Middle frontal gyrus (tissue), 1 donor: ENCODE measurements around the gene RAPGEF2.
"Not testable (repeated sequence)": the region's sequence is repeated elsewhere in the genome, so short reads cannot be mapped to it uniquely, and the experiment has no call there.

Experiments used
- DNase-seq: peaks from one replicate; pipeline ENCODE4 v3.0.0-alpha.2; 2015; ENCODE audit warnings: low spot score; ENCODE audit errors: extremely low spot score

Gene RAPGEF2

GRCh38 chr4:159238631-159239030 is 135.8 kb downstream of the RAPGEF2 start:
- DNase-seq: no peak

GRCh38 chr4:159239629-159240028 is 136.8 kb downstream of the RAPGEF2 start:
- DNase-seq: no peak

DNA sequence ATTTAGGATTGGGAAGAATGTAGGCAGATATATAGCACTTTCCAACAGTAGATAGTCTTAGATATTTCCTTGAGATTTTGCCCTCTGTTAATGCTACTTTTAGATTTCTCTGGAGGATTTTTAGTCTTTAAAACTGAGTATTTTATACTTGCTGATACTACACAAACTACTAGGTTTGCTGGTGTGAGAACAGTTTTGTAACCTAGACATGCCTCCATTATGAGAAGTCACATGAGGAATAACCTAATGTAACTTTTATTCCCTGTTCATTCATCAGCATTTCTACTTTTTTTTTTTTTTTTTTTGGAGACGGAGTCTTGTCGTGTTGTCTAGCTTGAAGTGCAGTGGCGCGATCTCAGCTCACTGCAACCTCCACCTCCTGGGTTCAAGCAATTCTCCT is 137.2 kb downstream of the RAPGEF2 start:
- no peak for DNase-seq

- DNase-seq: no peak
Measured at GRCh38 chr4:159240687-159241086, 137.8 kb downstream of the RAPGEF2 start.

- no peak for DNase-seq
Measured at GRCh38 chr4:159242427-159242826, 139.5 kb downstream of the RAPGEF2 start.

DNA sequence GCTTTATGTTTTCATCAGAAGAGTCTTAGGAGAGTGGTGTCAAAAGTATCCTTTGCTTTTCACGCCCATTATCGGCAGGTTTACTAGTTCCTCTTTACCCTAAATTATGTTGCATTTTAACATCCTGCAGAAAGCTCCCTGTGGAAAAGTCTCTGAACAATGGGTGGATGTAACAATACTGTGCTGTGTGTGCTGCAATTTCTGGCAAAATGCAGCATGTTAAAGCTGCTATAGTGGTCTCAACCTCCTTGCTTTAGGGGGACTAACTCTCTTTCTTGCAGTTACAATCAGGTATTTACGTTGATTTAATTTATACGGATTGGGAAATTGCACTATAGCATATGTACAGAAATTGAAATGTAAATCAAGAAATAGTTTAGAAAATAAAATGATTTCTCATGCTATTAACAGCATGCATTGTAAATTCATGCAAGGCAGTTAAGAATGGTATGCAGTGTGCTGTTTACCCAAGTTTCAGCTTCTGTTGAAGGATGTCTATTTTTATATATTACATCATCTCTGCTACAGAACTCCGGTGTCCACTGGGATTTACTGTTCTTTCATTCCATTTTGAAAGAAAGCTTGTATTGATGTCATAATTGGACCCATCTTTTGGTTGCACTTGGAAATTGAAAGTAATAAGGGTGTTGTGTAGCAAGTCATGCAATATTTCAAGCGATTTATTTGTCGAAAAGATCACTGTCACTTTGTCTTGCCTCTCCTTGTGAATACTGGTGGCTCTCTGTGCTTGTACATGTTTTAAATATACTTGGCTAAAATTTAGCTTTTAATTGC is 145.7 kb downstream of the RAPGEF2 start:
- peak; percentile 57 for DNase-seq

DNA sequence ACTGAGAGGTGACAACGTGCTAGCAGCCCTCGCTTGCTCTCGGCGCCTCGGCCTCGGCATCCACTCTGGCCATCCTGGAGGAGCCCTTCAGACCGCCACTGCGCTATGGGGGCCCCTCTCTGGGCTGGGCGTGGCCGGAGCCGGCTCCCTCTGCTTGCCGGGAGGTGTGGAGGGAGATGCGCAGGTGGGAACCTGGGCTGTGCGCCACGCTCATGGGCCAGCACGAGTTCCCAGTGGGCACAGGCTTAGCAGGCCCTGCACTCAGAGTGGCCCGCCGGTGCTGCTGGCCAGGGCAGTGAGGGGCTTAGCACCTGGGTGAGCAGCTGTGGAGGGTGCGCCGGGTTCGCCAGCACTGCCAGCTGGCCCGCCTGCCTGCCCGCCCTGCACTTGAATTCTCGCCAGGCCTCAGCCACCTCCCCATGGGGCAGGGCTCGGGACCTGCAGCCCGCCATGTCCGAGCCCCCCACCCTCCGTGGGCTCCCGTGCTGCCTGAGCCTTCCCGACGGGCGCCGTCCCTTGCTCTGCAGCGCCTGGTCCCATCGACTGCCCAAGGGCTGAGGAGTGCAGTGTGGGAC is 148.0 kb downstream of the RAPGEF2 start:
- no peak for DNase-seq

DNA sequence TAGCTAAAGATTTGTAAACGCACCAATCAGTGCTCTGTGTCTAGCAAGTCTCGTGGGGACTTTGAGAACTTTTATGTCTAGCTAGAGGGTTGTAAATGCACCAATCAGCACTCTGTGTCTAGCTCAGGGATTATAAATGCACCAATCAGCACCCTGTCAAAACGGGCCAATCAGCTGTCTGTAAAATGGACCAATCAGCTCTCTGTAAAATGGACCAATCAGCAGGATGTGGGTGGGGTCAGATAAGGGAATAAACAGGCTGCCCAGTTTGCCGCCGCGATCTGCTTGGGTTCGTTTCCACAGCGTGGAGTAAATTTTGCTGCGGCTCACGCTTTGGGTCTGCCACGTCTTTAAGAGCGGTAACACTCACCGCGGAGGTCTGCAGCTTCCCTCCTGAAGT is 148.7 kb downstream of the RAPGEF2 start:
- not testable (repeated sequence) for DNase-seq

DNA sequence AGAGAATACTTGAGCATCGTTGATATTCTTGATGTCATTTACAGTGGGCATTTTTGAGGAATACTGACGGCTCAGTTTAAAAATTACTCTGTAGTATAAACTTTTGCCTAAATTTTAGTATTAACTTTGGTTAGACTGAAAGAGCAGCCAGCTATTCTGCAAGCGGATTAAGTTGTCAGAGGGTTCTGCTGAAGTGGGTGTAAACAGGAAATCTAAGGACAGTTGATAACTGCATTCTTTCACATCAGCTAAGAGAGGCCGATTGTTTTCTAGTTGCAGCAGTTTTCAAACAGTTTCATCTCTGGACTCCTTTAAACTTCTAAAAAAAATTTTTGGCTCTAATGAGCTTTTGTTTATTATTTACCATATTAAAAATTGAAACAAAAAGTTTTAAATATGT is 149.6 kb downstream of the RAPGEF2 start:
- no peak for DNase-seq

DNA sequence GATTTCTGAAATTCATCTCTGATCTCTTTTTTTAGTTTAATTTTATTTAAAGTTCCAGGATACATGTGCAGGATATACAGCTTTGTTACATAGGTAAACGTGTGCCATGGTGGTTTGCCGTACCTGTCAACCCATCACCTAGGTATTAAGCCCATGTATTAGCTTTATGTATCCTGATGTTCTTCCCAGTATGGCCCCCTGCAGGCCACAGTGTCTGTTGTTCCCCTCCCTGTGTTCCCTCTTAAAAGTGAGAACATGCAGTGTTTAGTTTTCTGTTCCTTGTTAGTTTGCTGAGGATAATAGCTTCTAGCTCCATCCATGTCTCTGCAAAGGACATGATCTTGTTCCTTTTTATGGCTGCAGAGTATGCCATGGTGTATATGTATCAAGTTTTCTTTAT is 153.2 kb downstream of the RAPGEF2 start:
- no peak for DNase-seq

- no peak for DNase-seq
Measured at GRCh38 chr4:159258889-159259560, 156.1 kb downstream of the RAPGEF2 start.

- DNase-seq: no peak
Measured at GRCh38 chr4:159264057-159264456, 161.2 kb downstream of the RAPGEF2 start.

- DNase-seq: peak; percentile 38
Measured at GRCh38 chr4:159266981-159267868, 164.3 kb downstream of the RAPGEF2 start.

- no peak for DNase-seq
Measured at GRCh38 chr4:159267869-159268285, 165.0 kb downstream of the RAPGEF2 start.

DNA sequence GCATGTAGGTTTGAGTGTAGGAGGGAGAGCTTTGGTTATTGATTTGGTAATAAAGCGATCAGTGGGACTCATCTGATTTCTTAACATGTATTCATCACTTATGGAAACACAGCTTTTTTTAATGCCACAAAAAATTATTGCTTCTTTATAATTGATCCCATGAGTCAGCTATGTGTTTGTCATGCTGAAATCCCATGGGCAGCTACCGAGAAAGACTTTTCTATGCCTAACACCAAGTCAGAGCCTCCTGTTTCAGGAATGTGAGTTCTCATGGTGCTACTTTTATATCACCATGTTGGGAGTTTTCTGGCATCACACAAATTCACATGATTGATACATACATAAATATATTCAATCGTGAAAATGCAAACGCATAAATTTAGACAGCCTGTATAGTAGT is 165.7 kb downstream of the RAPGEF2 start:
- DNase-seq: no peak

DNA sequence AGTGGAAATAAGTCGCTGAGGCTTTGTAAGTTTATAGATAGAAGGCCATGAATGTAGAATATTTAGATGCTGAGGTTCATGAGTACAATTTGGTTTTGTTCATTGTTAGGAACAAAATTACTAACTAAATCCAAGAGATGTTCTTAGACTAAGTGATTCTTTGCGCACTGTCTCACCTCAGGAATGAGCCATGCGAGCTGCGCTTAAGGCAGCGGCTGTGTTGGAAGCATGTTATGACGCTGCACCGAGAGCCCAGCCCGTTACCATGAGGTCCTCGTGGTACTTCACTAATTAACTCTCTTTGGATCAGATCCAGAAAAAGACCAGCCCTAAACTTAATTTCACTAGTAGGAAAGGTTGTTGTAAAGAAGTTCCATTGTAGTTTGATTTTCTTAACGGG is 166.2 kb downstream of the RAPGEF2 start:
- no peak for DNase-seq

GRCh38 chr4:159269956-159270355 is 167.1 kb downstream of the RAPGEF2 start:
- no peak for DNase-seq

GRCh38 chr4:159271856-159272255 is 169.0 kb downstream of the RAPGEF2 start:
- no peak for DNase-seq

DNA sequence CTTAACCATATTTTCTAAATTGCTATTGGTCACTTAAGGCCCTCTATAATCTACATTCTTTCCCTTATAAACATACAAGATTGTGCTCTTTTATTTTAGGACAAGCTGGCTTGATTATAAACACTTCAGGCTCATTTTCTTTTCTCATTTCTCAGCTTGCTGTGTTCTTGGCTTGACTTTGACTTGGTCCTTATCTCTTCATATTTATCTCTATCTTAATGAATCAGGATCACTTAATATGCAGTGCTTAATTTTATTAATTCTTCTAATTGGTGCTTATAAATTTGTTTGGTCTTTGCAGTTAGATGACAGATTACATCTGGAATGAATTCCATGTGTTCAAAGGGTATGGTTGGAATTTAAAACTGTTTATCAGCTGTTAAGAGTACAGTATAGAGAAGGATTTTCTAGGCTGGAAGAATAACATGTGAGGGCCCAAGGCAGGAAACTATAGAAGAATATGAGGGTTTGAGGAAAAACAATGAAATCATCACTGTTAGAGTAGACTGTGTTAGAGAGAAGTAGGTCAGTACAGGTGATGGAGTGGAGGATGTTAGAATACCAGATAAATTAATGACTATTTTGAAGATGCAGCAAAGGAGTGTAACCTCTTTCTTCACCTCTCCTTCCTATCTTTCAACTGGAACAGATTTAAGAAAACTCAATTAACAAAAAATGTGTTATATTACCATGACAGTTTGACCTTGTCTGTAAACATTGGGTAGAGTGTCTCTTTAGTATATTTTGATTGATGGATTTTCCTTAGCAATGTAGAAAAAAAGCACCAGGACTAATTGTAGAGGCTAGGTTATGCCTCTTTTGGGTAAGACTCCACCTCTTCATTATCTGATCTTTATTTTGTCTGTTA is 169.6 kb downstream of the RAPGEF2 start:
- DNase-seq: no peak

DNA sequence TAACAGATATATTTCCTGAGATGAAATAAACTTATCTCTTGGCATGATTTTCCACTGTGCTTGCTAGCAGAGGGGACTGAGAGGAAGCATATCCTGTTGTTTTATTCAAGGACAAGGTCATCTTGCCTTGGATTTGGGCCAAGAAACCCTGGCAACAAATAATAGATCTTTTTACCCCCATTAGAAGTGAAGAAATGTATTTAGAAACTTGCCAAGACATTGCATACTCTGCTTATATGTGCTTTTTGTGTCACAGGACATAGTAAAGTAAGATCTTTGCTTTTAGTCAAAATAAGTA is 170.2 kb downstream of the RAPGEF2 start:
- no peak for DNase-seq

- no peak for DNase-seq
Measured at GRCh38 chr4:159273841-159274240, 171.0 kb downstream of the RAPGEF2 start.
